Neural progenitor cell (in vitro differentiated cells): ENCODE results near the gene CBLL1. TPM values are rescaled to one million over a fixed set of nuclear protein-coding genes. Genes with fewer than 3 reads are reported as not detected.

Experiments used
- DNase-seq: peaks from one replicate; pipeline ENCODE4 v3.0.0-alpha.2; 2016; ENCODE audit warnings: low spot score
- H2AFZ ChIP-seq: fragments of 200-600 bp; sonication (generic); replicated peaks from 2 replicates; pipeline ENCODE4 v1.6.1; 2016; ENCODE audit warnings: antibody characterized with exemption
- H3F3A ChIP-seq: fragments of 200-600 bp; sonication (generic); 2 replicates; pipeline ENCODE4 v1.6.1; 2016; ENCODE audit warnings: antibody characterized with exemption, low read depth
- H3K27ac ChIP-seq: fragments of 200-600 bp; sonication (generic); 2 replicates; pipeline ENCODE4 v1.5.1; 2016; ENCODE audit warnings: mild to moderate bottlenecking
- H3K27me3 ChIP-seq: fragments of 200-600 bp; sonication (generic); 2 replicates; pipeline ENCODE4 v1.6.1; 2016; ENCODE audit warnings: mild to moderate bottlenecking, moderate library complexity
- H3K36me3 ChIP-seq: fragments of 200-600 bp; sonication (generic); 2 replicates; pipeline ENCODE4 v1.5.1; 2016
- H3K4me1 ChIP-seq: fragments of 200-600 bp; sonication (generic); 2 replicates; pipeline ENCODE4 v1.6.1; 2016; ENCODE audit warnings: mixed run types
- H3K4me2 ChIP-seq: fragments of 200-600 bp; sonication (generic); 2 replicates; pipeline ENCODE4 v1.6.1; 2016
- H3K4me3 ChIP-seq: fragments of 200-600 bp; sonication (generic); 2 replicates; pipeline ENCODE4 v1.5.1; 2016
- H3K79me2 ChIP-seq: fragments of 200-600 bp; sonication (generic); 2 replicates; pipeline ENCODE4 v1.6.1; 2016; ENCODE audit warnings: low read depth
- H3K9ac ChIP-seq: fragments of 200-600 bp; sonication (generic); 2 replicates; pipeline ENCODE4 v1.6.1; 2016
- H3K9me3 ChIP-seq: fragments of 200-600 bp; sonication (generic); 2 replicates; pipeline ENCODE4 v1.5.1; 2016; ENCODE audit warnings: low read depth
- H4K20me1 ChIP-seq: fragments of 200-600 bp; sonication (generic); 2 replicates; pipeline ENCODE4 v1.6.1; 2016; ENCODE audit warnings: low read depth
- H3K27ac Mint-ChIP-seq: 3 replicates; pipeline ENCODE4 v1.8.0; 2021; ENCODE audit warnings: mixed read lengths
- H3K27me3 Mint-ChIP-seq: 2 replicates; pipeline ENCODE4 v1.8.0; 2022; ENCODE audit warnings: low read depth, mild to moderate bottlenecking, inconsistent platforms, moderate library complexity, mixed read lengths; ENCODE audit not compliant: insufficient read depth
- H3K36me3 Mint-ChIP-seq: 3 replicates; pipeline ENCODE4 v1.8.0; 2021; ENCODE audit warnings: mixed read lengths
- H3K4me1 Mint-ChIP-seq: 3 replicates; pipeline ENCODE4 v1.8.0; 2021; ENCODE audit warnings: mixed read lengths
- H3K4me3 Mint-ChIP-seq: 3 replicates; pipeline ENCODE4 v1.8.0; 2021; ENCODE audit warnings: mild to moderate bottlenecking, moderate library complexity, mixed read lengths
- H3K9me3 Mint-ChIP-seq: 3 replicates; pipeline ENCODE4 v1.8.0; 2020; ENCODE audit warnings: mixed read lengths
- EZH2 ChIP-seq: fragments of 200-600 bp; sonication (generic); IDR thresholded peaks from 2 replicates; pipeline ENCODE4 v1.6.1; 2017; ENCODE audit warnings: antibody characterized with exemption, mild to moderate bottlenecking, moderate library complexity
- EZH2phosphoT487 ChIP-seq: fragments of 200-600 bp; sonication (generic); IDR thresholded peaks from 2 replicates; pipeline ENCODE4 v1.6.1; 2017; ENCODE audit warnings: antibody characterized with exemption
- total RNA-seq: library from RNA; depleted of rRNA; stranded (reverse); fragments of >200 nt; gene quantifications from 2 replicates; pipeline ENCODE4 v1.2.3, GENCODE V29; 2015; ENCODE audit warnings: low replicate concordance
- TF ChIP-seq, protein P1 (sequence below): fragments of 200-600 bp; sonication (generic); IDR thresholded peaks from 2 replicates; pipeline ENCODE4 v1.5.1; 2017; ENCODE audit warnings: antibody characterized with exemption, mild to moderate bottlenecking

CBLL1 gene
- total RNA-seq, 1 donor from 2014 or later, result 58.0 TPM

DNA sequence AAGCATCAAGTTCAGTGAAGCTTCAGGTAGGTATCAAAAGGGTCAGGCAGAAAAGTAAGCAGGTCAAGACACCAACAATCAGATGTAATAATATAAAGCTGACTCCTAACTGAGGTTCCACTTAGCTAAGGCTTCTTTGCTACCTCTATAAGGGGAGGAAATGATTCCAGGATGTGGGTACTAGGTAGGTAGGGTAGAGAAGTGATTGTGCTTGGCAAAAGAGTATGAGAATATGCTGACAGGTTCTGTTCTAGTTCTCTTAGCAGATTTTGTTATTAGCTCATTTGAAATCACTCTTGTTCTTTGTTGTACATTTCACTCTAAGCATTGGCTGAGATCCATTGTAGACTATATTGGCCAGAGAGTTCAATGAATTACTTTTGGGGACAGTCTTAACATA is 40.7 kb upstream of the CBLL1 start:
- H3K9me3 ChIP-seq, result no peaks in the 10 kb centered on the region
- H3K79me2 ChIP-seq, result no peaks in the 10 kb centered on the region
- no peak overlapping the region for H3K4me3 Mint-ChIP-seq
- no peaks in the 10 kb centered on the region for H3K36me3 ChIP-seq
- no peak overlapping the region for H3K27ac ChIP-seq
- H3K4me1 Mint-ChIP-seq, result no peaks in the 10 kb centered on the region
- no peak overlapping the region for H3K4me3 ChIP-seq
- no peaks in the 10 kb centered on the region for H4K20me1 ChIP-seq
- H3K27me3 ChIP-seq, result no peaks in the 10 kb centered on the region
- no peak for DNase-seq
- no peak overlapping the region for H3K4me2 ChIP-seq
- H3K9me3 Mint-ChIP-seq, result no peaks in the 10 kb centered on the region
- H3K9ac ChIP-seq, result no peak overlapping the region
- TF ChIP-seq EZH2 (no peak), EZH2phosphoT487 (no peak)
- TF ChIP-seq, protein P1, sequence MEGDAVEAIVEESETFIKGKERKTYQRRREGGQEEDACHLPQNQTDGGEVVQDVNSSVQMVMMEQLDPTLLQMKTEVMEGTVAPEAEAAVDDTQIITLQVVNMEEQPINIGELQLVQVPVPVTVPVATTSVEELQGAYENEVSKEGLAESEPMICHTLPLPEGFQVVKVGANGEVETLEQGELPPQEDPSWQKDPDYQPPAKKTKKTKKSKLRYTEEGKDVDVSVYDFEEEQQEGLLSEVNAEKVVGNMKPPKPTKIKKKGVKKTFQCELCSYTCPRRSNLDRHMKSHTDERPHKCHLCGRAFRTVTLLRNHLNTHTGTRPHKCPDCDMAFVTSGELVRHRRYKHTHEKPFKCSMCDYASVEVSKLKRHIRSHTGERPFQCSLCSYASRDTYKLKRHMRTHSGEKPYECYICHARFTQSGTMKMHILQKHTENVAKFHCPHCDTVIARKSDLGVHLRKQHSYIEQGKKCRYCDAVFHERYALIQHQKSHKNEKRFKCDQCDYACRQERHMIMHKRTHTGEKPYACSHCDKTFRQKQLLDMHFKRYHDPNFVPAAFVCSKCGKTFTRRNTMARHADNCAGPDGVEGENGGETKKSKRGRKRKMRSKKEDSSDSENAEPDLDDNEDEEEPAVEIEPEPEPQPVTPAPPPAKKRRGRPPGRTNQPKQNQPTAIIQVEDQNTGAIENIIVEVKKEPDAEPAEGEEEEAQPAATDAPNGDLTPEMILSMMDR, result no peak
- no peaks in the 10 kb centered on the region for H3K4me1 ChIP-seq
- H3K27ac Mint-ChIP-seq, result no peak overlapping the region
- no peak overlapping the region for H2AFZ ChIP-seq
- no peaks in the 10 kb centered on the region for H3F3A ChIP-seq
- no peaks in the 10 kb centered on the region for H3K27me3 Mint-ChIP-seq
- no peaks in the 10 kb centered on the region for H3K36me3 Mint-ChIP-seq

DNA sequence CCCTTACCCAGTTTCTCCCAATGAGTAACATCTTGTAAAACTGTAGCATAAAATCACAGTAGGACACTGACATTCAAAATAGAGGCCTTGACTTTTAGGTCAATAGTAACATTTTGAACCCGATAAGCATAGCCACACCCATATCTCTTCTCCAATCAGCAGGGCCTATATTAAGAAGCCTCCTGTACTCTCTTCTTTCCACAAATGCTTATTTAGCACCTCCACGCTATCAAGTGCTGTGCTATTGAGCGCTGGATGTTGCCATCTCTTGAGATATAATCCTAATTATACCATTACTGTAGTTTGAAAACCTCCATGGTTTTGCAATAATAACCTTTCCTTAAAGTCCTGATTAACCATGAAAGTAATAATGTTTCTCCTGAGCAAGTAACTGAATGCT is 40.1 kb upstream of the CBLL1 start:
- Histone ChIP-seq H3K9ac (no peak overlapping the region), H3K9me3 (no peaks in the 10 kb centered on the region), H2AFZ (no peak overlapping the region), H3K4me3 (no peak overlapping the region), H3K27me3 (no peaks in the 10 kb centered on the region), H4K20me1 (no peaks in the 10 kb centered on the region), H3F3A (no peaks in the 10 kb centered on the region), H3K4me2 (no peak overlapping the region), H3K27ac (no peak overlapping the region), H3K79me2 (no peaks in the 10 kb centered on the region), H3K4me1 (no peaks in the 10 kb centered on the region), H3K36me3 (no peaks in the 10 kb centered on the region)
- H3K27ac Mint-ChIP-seq, result no peak overlapping the region
- no peaks in the 10 kb centered on the region for H3K9me3 Mint-ChIP-seq
- DNase-seq, result no peak
- H3K27me3 Mint-ChIP-seq, result no peaks in the 10 kb centered on the region
- no peak overlapping the region for H3K4me3 Mint-ChIP-seq
- H3K4me1 Mint-ChIP-seq, result no peaks in the 10 kb centered on the region
- H3K36me3 Mint-ChIP-seq, result no peaks in the 10 kb centered on the region
- TF ChIP-seq, protein P1, result no peak
- TF ChIP-seq EZH2phosphoT487, result no peak
- TF ChIP-seq EZH2, result no peak

DNA sequence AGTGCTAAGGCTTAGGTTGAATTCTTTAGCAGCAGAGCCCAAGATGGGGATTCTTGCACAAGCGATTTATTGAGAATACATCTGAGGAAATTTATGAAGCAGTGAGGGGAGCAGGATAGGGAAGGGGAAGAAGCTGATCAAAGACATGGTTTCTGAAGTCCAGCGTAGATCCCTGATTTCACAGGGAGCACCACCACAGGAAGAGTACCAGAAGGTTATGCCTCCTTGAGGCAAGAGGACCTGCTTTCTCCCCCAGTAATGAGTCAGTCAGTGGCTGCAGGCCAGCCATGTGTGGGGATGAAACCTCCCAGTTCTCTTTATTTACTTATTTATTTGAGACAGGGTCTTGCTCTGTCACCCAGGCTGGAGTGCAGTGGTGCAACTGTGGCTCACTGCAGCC is 35.0 kb upstream of the CBLL1 start:
- no peaks in the 10 kb centered on the region for H3K9me3 ChIP-seq
- H3K4me1 Mint-ChIP-seq, result no peaks in the 10 kb centered on the region
- H3K9me3 Mint-ChIP-seq, result no peaks in the 10 kb centered on the region
- H3K79me2 ChIP-seq, result no peaks in the 10 kb centered on the region
- H3F3A ChIP-seq, result no peaks in the 10 kb centered on the region
- no peak overlapping the region for H3K4me3 ChIP-seq
- no peak overlapping the region for H3K27ac ChIP-seq
- DNase-seq, result no peak
- H2AFZ ChIP-seq, result no peak overlapping the region
- no peaks in the 10 kb centered on the region for H4K20me1 ChIP-seq
- no peak overlapping the region for H3K4me3 Mint-ChIP-seq
- H3K4me2 ChIP-seq, result no peak overlapping the region
- TF ChIP-seq EZH2phosphoT487 (no peak), EZH2 (no peak)
- TF ChIP-seq, protein P1, result no peak
- no peaks in the 10 kb centered on the region for H3K36me3 ChIP-seq
- no peaks in the 10 kb centered on the region for H3K36me3 Mint-ChIP-seq
- no peaks in the 10 kb centered on the region for H3K4me1 ChIP-seq
- no peaks in the 10 kb centered on the region for H3K27me3 ChIP-seq
- H3K27me3 Mint-ChIP-seq, result peaks cover 3% of the 10 kb centered on the region
- no peak overlapping the region for H3K27ac Mint-ChIP-seq
- no peak overlapping the region for H3K9ac ChIP-seq

DNA sequence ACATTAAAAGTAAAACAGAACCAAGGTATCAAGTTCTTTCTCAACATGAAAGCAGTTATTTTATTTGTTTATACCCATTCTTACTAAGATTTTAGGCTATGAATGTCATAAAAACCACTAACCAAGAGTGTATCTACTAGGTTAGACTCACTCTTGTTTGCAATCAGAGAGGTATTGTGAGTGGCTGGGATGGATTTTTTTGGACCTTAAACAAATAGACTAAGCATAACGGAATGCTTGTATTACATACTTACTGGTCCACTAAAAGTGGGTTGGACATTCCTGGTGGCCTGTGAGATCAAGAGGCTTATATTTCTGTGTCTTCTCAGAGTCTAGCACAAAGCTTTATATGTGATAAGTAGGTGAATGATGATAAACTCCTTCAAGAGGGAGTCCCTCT is 32.6 kb upstream of the CBLL1 start:
- H4K20me1 ChIP-seq, result no peaks in the 10 kb centered on the region
- Mint-ChIP-seq H3K9me3 (no peaks in the 10 kb centered on the region), H3K4me3 (no peak overlapping the region), H3K36me3 (no peaks in the 10 kb centered on the region), H3K4me1 (no peaks in the 10 kb centered on the region), H3K27me3 (peaks cover 3% of the 10 kb centered on the region), H3K27ac (no peak overlapping the region)
- H3K4me2 ChIP-seq, result no peak overlapping the region
- no peak overlapping the region for H3K4me3 ChIP-seq
- no peaks in the 10 kb centered on the region for H3K36me3 ChIP-seq
- no peaks in the 10 kb centered on the region for H3K9me3 ChIP-seq
- H3F3A ChIP-seq, result no peaks in the 10 kb centered on the region
- no peak overlapping the region for H2AFZ ChIP-seq
- no peak for DNase-seq
- no peaks in the 10 kb centered on the region for H3K79me2 ChIP-seq
- H3K4me1 ChIP-seq, result no peaks in the 10 kb centered on the region
- no peak overlapping the region for H3K27ac ChIP-seq
- H3K9ac ChIP-seq, result no peak overlapping the region
- H3K27me3 ChIP-seq, result no peaks in the 10 kb centered on the region
- TF ChIP-seq EZH2 (no peak), EZH2phosphoT487 (no peak)
- TF ChIP-seq, protein P1, result no peak
